OCI-LY1 (cell line): ENCODE results near the gene ZNRF3.

ENCODE experiments used
- H2AFZ ChIP-seq: fragments of 200-600 bp; sonication (generic), shearing (Covaris generic); 2 replicates; pipeline ENCODE4 v1.6.0; 2014; ENCODE audit warnings: antibody characterized with exemption, mild to moderate bottlenecking, low read length
- H3F3A ChIP-seq: fragments of 200-600 bp; sonication (generic), shearing (Covaris generic); 2 replicates; pipeline ENCODE4 v1.6.0; 2014; ENCODE audit warnings: mild to moderate bottlenecking, antibody characterized with exemption, low read length, moderate library complexity; ENCODE audit not compliant: insufficient read depth
- H3K27ac ChIP-seq: fragments of 200-600 bp; sonication (generic); 2 replicates; pipeline ENCODE4 v1.5.1; 2014; ENCODE audit warnings: low read length, mixed run types, mild to moderate bottlenecking, low read depth; ENCODE audit not compliant: poor library complexity, severe bottlenecking
- H3K27me3 ChIP-seq: fragments of 200-600 bp; sonication (generic); 2 replicates; pipeline ENCODE4 v1.6.0; 2014; ENCODE audit warnings: antibody characterized with exemption, mild to moderate bottlenecking, low read length, moderate library complexity; ENCODE audit not compliant: insufficient read depth
- H3K36me3 ChIP-seq: fragments of 200-600 bp; sonication (generic); 2 replicates; pipeline ENCODE4 v1.6.1; 2014; ENCODE audit warnings: mild to moderate bottlenecking, antibody characterized with exemption, low read length, moderate library complexity, mixed read lengths; ENCODE audit not compliant: insufficient read depth
- H3K4me1 ChIP-seq: fragments of 200-600 bp; sonication (generic); 2 replicates; pipeline ENCODE4 v1.5.1; 2014; ENCODE audit warnings: mild to moderate bottlenecking, low read length, moderate library complexity; ENCODE audit not compliant: insufficient read depth, severe bottlenecking
- H3K4me2 ChIP-seq: fragments of 200-600 bp; sonication (generic), shearing (Covaris generic); 2 replicates; pipeline ENCODE4 v1.6.1; 2014; ENCODE audit warnings: low read length
- H3K4me3 ChIP-seq: fragments of 200-600 bp; sonication (generic); 2 replicates; pipeline ENCODE4 v1.5.1; 2014; ENCODE audit warnings: low read length, low read depth, mild to moderate bottlenecking, mixed read lengths; ENCODE audit not compliant: poor library complexity, severe bottlenecking
- H3K79me2 ChIP-seq: fragments of 200-600 bp; shearing (Covaris generic); 2 replicates; pipeline ENCODE4 v1.6.1; 2016; ENCODE audit warnings: mixed run types, low read length, mixed read lengths; ENCODE audit not compliant: insufficient read depth
- H3K9ac ChIP-seq: fragments of 200-600 bp; sonication (generic), shearing (Covaris generic); 2 replicates; pipeline ENCODE4 v1.6.1; 2014; ENCODE audit warnings: mild to moderate bottlenecking, low read length, mixed read lengths
- H3K9me2 ChIP-seq: fragments of 200-600 bp; sonication (generic), shearing (Covaris generic); 2 replicates; pipeline ENCODE4 v1.6.1; 2014; ENCODE audit warnings: low read depth, mild to moderate bottlenecking, low read length, mixed read lengths
- H3K9me3 ChIP-seq: fragments of 200-600 bp; shearing (Covaris generic); 2 replicates; pipeline ENCODE4 v1.6.1; 2014; ENCODE audit warnings: low read length, mixed read lengths
- H4K20me1 ChIP-seq: fragments of 200-600 bp; sonication (generic), shearing (Covaris generic); 2 replicates; pipeline ENCODE4 v1.6.0; 2016; ENCODE audit warnings: mild to moderate bottlenecking, low read length; ENCODE audit not compliant: insufficient read depth
- EZH2 ChIP-seq: fragments of 200-600 bp; sonication (generic), shearing (Covaris generic); IDR thresholded peaks from 2 replicates; pipeline ENCODE4 v1.8.0; 2017; ENCODE audit warnings: borderline replicate concordance, mixed run types, mild to moderate bottlenecking, antibody characterized with exemption, low read length, moderate library complexity, mixed read lengths
- TF ChIP-seq, protein P1 (sequence below): fragments of 200-600 bp; sonication (generic), shearing (Covaris generic); IDR thresholded peaks from 2 replicates; pipeline ENCODE4 v1.5.1; 2017; ENCODE audit warnings: mild to moderate bottlenecking, antibody characterized with exemption, low read length, moderate library complexity, mixed read lengths

ZNRF3 gene

DNA sequence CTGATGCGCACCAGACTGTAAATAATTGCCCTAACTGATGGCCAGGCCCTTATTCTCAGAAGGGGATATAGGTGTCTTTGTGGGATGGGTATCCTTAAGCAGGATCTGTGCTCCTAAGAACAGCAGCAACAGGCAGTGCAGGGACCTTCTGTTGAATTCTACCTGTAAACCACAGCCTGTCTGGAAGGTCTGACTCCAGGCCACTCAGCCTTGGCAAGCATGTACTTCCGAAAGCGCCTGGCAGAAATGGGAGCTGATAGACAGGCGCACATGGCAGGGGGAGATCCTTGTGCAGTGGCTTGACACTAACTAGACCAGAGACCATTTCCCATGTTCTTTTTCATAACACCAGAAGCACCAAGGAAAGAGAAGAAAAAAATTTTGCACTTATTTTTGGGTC, 119.2 kb downstream of the ZNRF3 start:
- Histone ChIP-seq H3F3A (no peaks in the 10 kb centered on the region), H3K27me3 (no peaks in the 10 kb centered on the region), H2AFZ (no peak overlapping the region), H3K9me3 (no peaks in the 10 kb centered on the region), H3K4me1 (no peaks in the 10 kb centered on the region), H4K20me1 (no peaks in the 10 kb centered on the region), H3K9ac (no peak overlapping the region), H3K4me3 (no peak overlapping the region), H3K9me2 (no peaks in the 10 kb centered on the region), H3K36me3 (no peaks in the 10 kb centered on the region), H3K79me2 (no peaks in the 10 kb centered on the region), H3K4me2 (no peak overlapping the region), H3K27ac (no peak overlapping the region)
- TF ChIP-seq, protein P1, sequence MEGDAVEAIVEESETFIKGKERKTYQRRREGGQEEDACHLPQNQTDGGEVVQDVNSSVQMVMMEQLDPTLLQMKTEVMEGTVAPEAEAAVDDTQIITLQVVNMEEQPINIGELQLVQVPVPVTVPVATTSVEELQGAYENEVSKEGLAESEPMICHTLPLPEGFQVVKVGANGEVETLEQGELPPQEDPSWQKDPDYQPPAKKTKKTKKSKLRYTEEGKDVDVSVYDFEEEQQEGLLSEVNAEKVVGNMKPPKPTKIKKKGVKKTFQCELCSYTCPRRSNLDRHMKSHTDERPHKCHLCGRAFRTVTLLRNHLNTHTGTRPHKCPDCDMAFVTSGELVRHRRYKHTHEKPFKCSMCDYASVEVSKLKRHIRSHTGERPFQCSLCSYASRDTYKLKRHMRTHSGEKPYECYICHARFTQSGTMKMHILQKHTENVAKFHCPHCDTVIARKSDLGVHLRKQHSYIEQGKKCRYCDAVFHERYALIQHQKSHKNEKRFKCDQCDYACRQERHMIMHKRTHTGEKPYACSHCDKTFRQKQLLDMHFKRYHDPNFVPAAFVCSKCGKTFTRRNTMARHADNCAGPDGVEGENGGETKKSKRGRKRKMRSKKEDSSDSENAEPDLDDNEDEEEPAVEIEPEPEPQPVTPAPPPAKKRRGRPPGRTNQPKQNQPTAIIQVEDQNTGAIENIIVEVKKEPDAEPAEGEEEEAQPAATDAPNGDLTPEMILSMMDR, result no peak
- no peak for TF ChIP-seq EZH2

DNA sequence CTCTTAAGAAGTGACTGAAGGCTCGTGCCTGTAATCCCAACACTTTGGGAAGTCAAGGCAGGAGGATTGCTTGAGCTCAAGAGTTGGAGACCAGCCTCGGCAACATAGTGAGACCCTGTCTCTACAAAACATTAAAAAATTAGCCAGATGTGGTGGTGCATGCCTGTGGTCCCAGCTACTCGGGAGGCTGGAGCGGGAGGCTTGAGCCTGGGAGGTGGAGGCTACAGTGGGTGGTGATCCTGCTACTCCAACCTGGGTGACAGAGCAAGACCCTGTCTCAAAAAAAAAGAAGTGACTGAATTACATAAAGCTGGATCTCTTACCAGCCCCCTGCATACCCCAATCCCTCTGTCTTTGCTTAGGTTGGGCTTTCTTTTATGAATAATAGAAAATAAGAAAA, 120.2 kb downstream of the ZNRF3 start:
- Histone ChIP-seq H3K4me2 (no peak overlapping the region), H3K9me2 (no peaks in the 10 kb centered on the region), H3K79me2 (no peaks in the 10 kb centered on the region), H3F3A (no peaks in the 10 kb centered on the region), H3K4me1 (no peaks in the 10 kb centered on the region), H3K27ac (no peak overlapping the region), H3K36me3 (no peaks in the 10 kb centered on the region), H3K27me3 (no peaks in the 10 kb centered on the region), H4K20me1 (no peaks in the 10 kb centered on the region), H3K9me3 (no peaks in the 10 kb centered on the region), H3K9ac (no peak overlapping the region), H2AFZ (no peak overlapping the region), H3K4me3 (no peak overlapping the region)
- TF ChIP-seq EZH2, result no peak
- TF ChIP-seq, protein P1, result no peak

DNA sequence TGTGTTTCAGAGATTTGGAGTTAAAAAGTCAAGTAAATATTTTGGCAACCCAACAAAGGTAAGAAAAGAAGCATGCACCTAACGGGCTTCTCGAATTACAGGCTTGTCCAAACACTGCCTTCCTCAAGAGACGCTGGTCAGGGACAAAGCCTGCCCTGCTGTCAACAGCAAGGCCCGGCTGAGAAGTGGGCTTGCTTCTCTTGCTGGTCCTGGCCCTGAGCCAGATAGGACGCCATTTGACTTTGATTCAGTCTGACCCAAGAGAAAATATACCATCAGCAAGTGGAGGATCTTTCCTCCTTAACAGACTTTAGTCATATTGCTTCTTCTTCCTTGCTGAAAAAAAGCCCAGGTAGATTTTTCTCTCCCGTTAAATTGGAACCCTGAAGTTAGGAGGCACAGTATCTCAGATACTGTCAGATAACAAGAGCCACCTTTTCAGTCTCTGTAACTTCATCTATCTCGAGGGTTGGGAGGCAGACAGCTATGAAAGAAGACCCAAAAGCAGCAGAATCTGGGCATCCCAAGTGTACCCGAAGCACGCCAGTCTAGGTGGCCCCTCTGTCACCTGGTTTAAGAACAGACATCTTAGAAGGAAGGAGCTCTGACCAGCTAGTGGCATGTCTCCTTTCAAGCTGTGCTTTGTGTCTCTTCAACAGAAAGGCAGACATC, 120.7 kb downstream of the ZNRF3 start:
- H3K79me2 ChIP-seq, result no peaks in the 10 kb centered on the region
- no peaks in the 10 kb centered on the region for H3K9me3 ChIP-seq
- no peaks in the 10 kb centered on the region for H4K20me1 ChIP-seq
- no peak for TF ChIP-seq EZH2
- TF ChIP-seq, protein P1, result no peak
- no peak overlapping the region for H3K9ac ChIP-seq
- H3K27ac ChIP-seq, result no peak overlapping the region
- no peaks in the 10 kb centered on the region for H3K36me3 ChIP-seq
- no peaks in the 10 kb centered on the region for H3K9me2 ChIP-seq
- H3K4me2 ChIP-seq, result no peak overlapping the region
- no peaks in the 10 kb centered on the region for H3K27me3 ChIP-seq
- H2AFZ ChIP-seq, result no peak overlapping the region
- no peaks in the 10 kb centered on the region for H3K4me1 ChIP-seq
- H3K4me3 ChIP-seq, result no peak overlapping the region
- H3F3A ChIP-seq, result no peaks in the 10 kb centered on the region
